H1 (cell line): ENCODE measurements around the gene PRPF18. TPM values are rescaled to one million over a fixed set of nuclear protein-coding genes. Genes with fewer than 3 reads are reported as not detected.

ENCODE experiments used
- BCL11A ChIP-seq, 2 experiments: IDR thresholded peaks; one replicate each; pipeline ENCODE4 v1.6.1; 2011; ENCODE audit warnings: low read depth in 2 of 2, low read length in 2 of 2, mild to moderate bottlenecking in 2 of 2
- CHD2 ChIP-seq: IDR thresholded peaks from 2 replicates; pipeline ENCODE4 v1.6.1; 2012; ENCODE audit warnings: low read length, improper control_type of control experiment
- CHD7 ChIP-seq: fragments of 300-600 bp; sonication (generic); IDR thresholded peaks from 2 replicates; pipeline ENCODE4 v1.7.1; 2012; ENCODE audit warnings: low read length, moderate library complexity, mild to moderate bottlenecking, inconsistent platforms; ENCODE audit not compliant: insufficient replicate concordance
- KDM4A ChIP-seq: IDR thresholded peaks from one replicate; pipeline ENCODE4 v1.7.1; 2012; ENCODE audit warnings: low read depth, mild to moderate bottlenecking, moderate library complexity, low read length, inconsistent platforms; ENCODE audit not compliant: severe bottlenecking
- POLR2A ChIP-seq, 2 experiments: IDR thresholded peaks; 1 replicate in 1 of 2; 2 replicates in 1 of 2; pipeline ENCODE4 v1.6.1; 2011; ENCODE audit warnings: low read depth in 2 of 2, low read length in 2 of 2, mild to moderate bottlenecking in 2 of 2; ENCODE audit errors: control extremely low read depth in 1 of 2
- SP1 ChIP-seq: IDR thresholded peaks from 2 replicates; pipeline ENCODE4 v1.6.1; 2011; ENCODE audit warnings: low read depth, low read length
- TAF1 ChIP-seq: IDR thresholded peaks from 2 replicates; pipeline ENCODE4 v1.6.1; 2011; ENCODE audit warnings: mild to moderate bottlenecking, low read depth, low read length
- TEAD4 ChIP-seq: IDR thresholded peaks from 2 replicates; pipeline ENCODE4 v1.6.1; 2012; ENCODE audit warnings: low read depth, low read length, inconsistent platforms, mixed read lengths
- polyA plus RNA-seq, 7 experiments: library from polyadenylated mRNA; depleted of rRNA in 3 of 7; stranded (reverse) in 5 of 7; unstranded in 2 of 7; fragments of >200 nt in 5 of 7; fragments of 200-250 nt in 2 of 7; gene quantifications; 1 replicate in 5 of 7; 2 replicates in 1 of 7; 4 replicates in 1 of 7; pipeline versions ENCODE4 v1.2.1 to v1.2.3, GENCODE V29; 2011 to 2013; ENCODE audit warnings: missing spikeins in 2 of 7, mixed read lengths in 2 of 7
- total RNA-seq: library from RNA; stranded (reverse); fragmentation: NEBNext Ultra II Directional; extraction: Animal tissue kit (Norgen Biotek cat#: 25700); gene quantifications from 2 replicates; pipeline ENCODE4 v1.2.1, GENCODE V29; 2021

Gene PRPF18
- total and polyA plus RNA-seq, 2 of the 8 experiments (the other 6 are each of a cell fraction or from before 2014, with no cell fraction given), result 3.8 to 12.6 TPM

- no peak for TF ChIP-seq CHD7
- TF ChIP-seq KDM4A, result no peak
- TF ChIP-seq POLR2A (IDR thresholded peaks at IDR 0.05; ENCODE audit: control extremely low read depth in 1 of 2, low read depth in 2 of 2, low read length in 2 of 2), result no peak
- TF ChIP-seq TEAD4, result no peak
- TF ChIP-seq CHD2, result no peak
- no peak for TF ChIP-seq TAF1
- TF ChIP-seq BCL11A (IDR thresholded peaks at IDR 0.05; ENCODE audit: low read depth in 2 of 2, low read length in 2 of 2), result no peak
- no peak for TF ChIP-seq SP1
These were observed 12.8 kb upstream of the PRPF18 start (continued) for GRCh38 chr10:13573960-13574359.
